ENCODE measurements around the gene FOXC1.
A peak's percentile ranks its signal among the peaks of the same experiment; 100 is the strongest.

Gene FOXC1

GRCh38 chr6:1599469-1599868 lies 10.2 kb upstream of the FOXC1 start:
- no peak for DNase-seq (ENCODE audit: low read depth, low spot score)

- DNase-seq (ENCODE audit: low read depth, low spot score), result no peak
These were observed 9.5 kb upstream of the FOXC1 start for GRCh38 chr6:1600063-1600763.

- no peak for DNase-seq (ENCODE audit: low read depth, low spot score)
These were observed 9.0 kb upstream of the FOXC1 start for GRCh38 chr6:1600764-1601157.

GRCh38 chr6:1601158-1602048 lies 8.3 kb upstream of the FOXC1 start:
- no peak for DNase-seq (ENCODE audit: low read depth, low spot score)

GRCh38 chr6:1602049-1602713 lies 7.5 kb upstream of the FOXC1 start:
- no peak for DNase-seq (ENCODE audit: low read depth, low spot score)

GRCh38 chr6:1603708-1604107 lies 6.0 kb upstream of the FOXC1 start:
- DNase-seq (ENCODE audit: low read depth, low spot score), result no peak

GRCh38 chr6:1604158-1605003 lies 5.3 kb upstream of the FOXC1 start:
- DNase-seq (ENCODE audit: low read depth, low spot score), result peak; percentile 88

GRCh38 chr6:1605004-1605892 lies 4.5 kb upstream of the FOXC1 start:
- DNase-seq (ENCODE audit: low read depth, low spot score), result peak; percentile 26

GRCh38 chr6:1605893-1606779 lies 3.6 kb upstream of the FOXC1 start:
- peak; percentile 37 for DNase-seq (ENCODE audit: low read depth, low spot score)

- DNase-seq (ENCODE audit: low read depth, low spot score), result peak; percentile 29
These were observed 2.8 kb upstream of the FOXC1 start for GRCh38 chr6:1606780-1607515.

- DNase-seq (ENCODE audit: low read depth, low spot score), result peak; percentile 37
These were observed 2.0 kb upstream of the FOXC1 start for GRCh38 chr6:1607516-1608221.

- peak; percentile 40 for DNase-seq (ENCODE audit: low read depth, low spot score)
These were observed 1.3 kb upstream of the FOXC1 start for GRCh38 chr6:1608222-1609040.

- peak; percentile 58 for DNase-seq (ENCODE audit: low read depth, low spot score)
These were observed 571 bp upstream of the FOXC1 start for GRCh38 chr6:1609041-1609647.

GRCh38 chr6:1610497-1611321 lies 994 bp downstream of the FOXC1 start:
- peak; percentile 66 for DNase-seq (ENCODE audit: low read depth, low spot score)

GRCh38 chr6:1611322-1611571 lies 1.5 kb downstream of the FOXC1 start:
- peak; percentile 73 for DNase-seq (ENCODE audit: low read depth, low spot score)
